ENCODE results near the gene ATL2.
A peak's percentile ranks its signal among the peaks of the same experiment; 100 is the strongest.

Gene ATL2

GRCh38 chr2:38377050-38377828 lies at the start of gene ATL2:
ATL2 (minus strand) TSS chr2:38377273; CDS start chr2:38377260, 13 bp downstream.
- DNase-seq (ENCODE audit: low read depth): peak; percentile 89
- peak within 1 kb of the TSS; percentile 95 for H3K4me3 ChIP-seq (ENCODE audit: control insufficient read depth, low read depth, low read length)
- TF ChIP-seq CTCF (conservative IDR thresholded peaks at IDR 0.05; ENCODE audit: control insufficient read depth, insufficient read depth, low read depth, low read length): no peak

- H3K4me3 ChIP-seq (ENCODE audit: control insufficient read depth, low read depth, low read length): no peak overlapping the region
- TF ChIP-seq CTCF (conservative IDR thresholded peaks at IDR 0.05; ENCODE audit: control insufficient read depth, insufficient read depth, low read depth, low read length): no peak
Measured at GRCh38 chr2:38423763-38424162, 46.7 kb upstream of the ATL2 start.

GRCh38 chr2:38421274-38422056 lies 44.4 kb upstream of the ATL2 start:
- no peak for DNase-seq (ENCODE audit: low read depth)
- TF ChIP-seq CTCF (conservative IDR thresholded peaks at IDR 0.05; ENCODE audit: control insufficient read depth, insufficient read depth, low read depth, low read length): no peak
- no peak overlapping the region for H3K4me3 ChIP-seq (ENCODE audit: control insufficient read depth, low read depth, low read length)

More at GRCh38 chr2:38423763-38424162, 46.7 kb upstream of the ATL2 start:
- no peak for DNase-seq (ENCODE audit: low read depth)

DNA sequence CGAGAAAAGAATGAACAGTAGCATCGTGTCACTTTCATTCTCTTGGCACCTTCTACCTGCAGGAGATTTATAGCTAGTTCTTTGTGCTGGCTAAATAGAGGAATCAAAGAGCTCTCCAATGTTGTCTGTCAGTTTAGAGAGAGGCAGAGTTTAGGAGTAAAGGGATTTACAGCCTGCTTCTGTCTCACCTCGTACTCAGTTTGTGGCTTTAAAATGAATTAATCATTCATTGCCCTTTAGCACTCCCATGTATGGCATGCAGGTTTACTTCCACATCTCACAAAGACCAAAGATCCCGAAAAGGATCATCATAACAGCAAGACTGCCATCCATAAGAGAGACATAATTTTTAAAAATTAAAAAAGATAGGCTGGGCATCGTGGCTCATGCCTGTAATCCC lies 42.4 kb upstream of the ATL2 start:
- no peak for TF ChIP-seq CTCF (conservative IDR thresholded peaks at IDR 0.05; ENCODE audit: control insufficient read depth, insufficient read depth, low read depth, low read length)
- no peak overlapping the region for H3K4me3 ChIP-seq (ENCODE audit: control insufficient read depth, low read depth, low read length)
- no peak for DNase-seq (ENCODE audit: low read depth)

DNA sequence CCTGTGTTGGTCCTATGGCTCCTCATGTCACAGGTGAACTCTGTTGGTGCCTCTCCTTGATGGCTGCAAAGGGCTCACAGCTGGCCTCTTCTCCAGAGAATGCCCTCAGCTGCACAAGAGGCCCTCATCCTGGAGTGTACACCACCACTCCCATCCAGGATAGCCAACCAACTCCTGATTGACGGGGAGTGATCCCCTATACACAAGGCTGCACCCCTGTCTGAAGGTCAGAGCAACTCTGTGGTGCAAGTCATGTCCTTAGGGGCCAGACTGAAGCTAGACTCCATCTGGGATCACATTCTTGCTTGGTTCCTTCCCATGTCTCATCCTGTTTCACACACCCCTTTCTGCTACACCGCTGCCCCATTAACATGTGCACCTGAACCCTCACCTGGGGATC lies 41.7 kb upstream of the ATL2 start:
- no peak for DNase-seq (ENCODE audit: low read depth)
- no peak overlapping the region for H3K4me3 ChIP-seq (ENCODE audit: control insufficient read depth, low read depth, low read length)
- no peak for TF ChIP-seq CTCF (conservative IDR thresholded peaks at IDR 0.05; ENCODE audit: control insufficient read depth, insufficient read depth, low read depth, low read length)

DNA sequence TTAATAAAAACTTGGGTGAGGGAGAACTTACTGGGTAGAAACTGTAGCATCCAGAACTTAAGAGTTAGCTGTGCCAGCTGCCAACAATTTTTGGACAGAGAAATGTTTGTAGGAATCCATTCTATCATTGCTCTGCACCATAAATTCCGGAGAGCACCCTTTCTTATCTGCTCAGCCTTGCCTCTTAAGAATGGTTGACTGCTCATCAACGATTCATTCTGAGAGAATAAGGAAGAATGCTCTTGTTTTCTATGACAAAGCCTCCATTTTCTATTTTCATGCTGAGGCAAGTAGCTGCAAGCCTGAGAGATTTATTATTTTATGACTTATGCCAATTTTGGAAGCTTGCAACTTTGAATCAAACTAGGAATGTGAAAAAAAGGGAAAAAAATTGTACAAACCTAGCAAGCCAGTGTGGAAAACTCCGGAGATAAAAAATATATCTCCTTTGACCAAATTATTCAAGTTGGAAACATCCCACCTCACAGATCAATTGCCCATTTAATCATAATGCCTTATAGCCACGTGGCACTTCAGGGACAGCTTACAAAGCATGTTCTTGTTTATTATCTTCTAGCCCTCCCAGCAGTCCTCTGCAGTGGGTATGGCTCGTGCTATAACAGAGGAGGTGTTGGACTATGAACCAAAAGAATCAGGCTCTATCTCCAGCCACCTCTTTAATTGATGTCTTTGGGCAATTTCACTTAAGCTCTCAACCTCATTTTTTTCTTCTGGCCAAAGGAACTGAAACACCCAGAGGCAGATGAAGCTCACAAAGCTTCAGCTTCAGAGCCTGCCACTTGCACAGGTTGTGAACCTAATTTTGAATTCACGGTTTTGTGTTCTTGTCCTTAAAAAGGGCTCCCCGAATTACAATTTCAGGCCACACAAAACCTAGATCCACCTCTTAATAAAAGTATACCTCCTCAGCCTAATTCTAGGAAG lies 40.9 kb upstream of the ATL2 start:
- no peak overlapping the region for H3K4me3 ChIP-seq (ENCODE audit: control insufficient read depth, low read depth, low read length)
- no peak for DNase-seq (ENCODE audit: low read depth)
- TF ChIP-seq CTCF (conservative IDR thresholded peaks at IDR 0.05; ENCODE audit: control insufficient read depth, insufficient read depth, low read depth, low read length): no peak

Data from fibroblast of mammary gland (primary cell).